SK-N-SH treated with all-trans-retinoic acid at 6 μM for 48 hours (cell line): ENCODE measurements around the gene GSE1.

Experiments
- ATAC-seq: fragments of 200-7000 bp; cut with Tn5 transposase; 3 replicates; pipeline ENCODE4 v1.9.1; 2020; ENCODE audit warnings: mild to moderate bottlenecking, moderate library complexity
- ARNTL ChIP-seq: fragments of 450-650 bp; formaldehyde crosslinking; IDR thresholded peaks from 2 replicates; pipeline ENCODE4 v1.5.0; 2020; ENCODE audit warnings: low read depth, mild to moderate bottlenecking, moderate library complexity, borderline replicate concordance
- BACH2 ChIP-seq: fragments of 250-450 bp; sonication (Bioruptor Pico); IDR thresholded peaks from 2 replicates; pipeline ENCODE4 v1.9.0; 2021; ENCODE audit warnings: mild to moderate bottlenecking, borderline replicate concordance
- CSDC2 ChIP-seq: fragments of 250-450 bp; sonication (Bioruptor Pico); IDR thresholded peaks from 2 replicates; pipeline ENCODE4 v1.5.0; 2020; ENCODE audit warnings: mild to moderate bottlenecking, moderate library complexity
- ESRRG ChIP-seq: fragments of 250-450 bp; sonication (Bioruptor Pico); IDR thresholded peaks from 2 replicates; pipeline ENCODE4 v1.6.1; 2021; ENCODE audit warnings: mild to moderate bottlenecking
- ISL1 ChIP-seq: fragments of 250-450 bp; sonication (Bioruptor Pico); IDR thresholded peaks from 2 replicates; pipeline ENCODE4 v2.1.2; 2022; ENCODE audit warnings: mild to moderate bottlenecking, moderate library complexity
- OSR1 ChIP-seq: fragments of 250-450 bp; sonication (Bioruptor Pico); IDR thresholded peaks from 2 replicates; pipeline ENCODE4 v1.8.0; 2022; ENCODE audit warnings: moderate library complexity, mild to moderate bottlenecking, inconsistent platforms
- PPARA ChIP-seq: fragments of 250-450 bp; sonication (Bioruptor Pico); IDR thresholded peaks from 2 replicates; pipeline ENCODE4 v1.5.0; 2020; ENCODE audit warnings: mild to moderate bottlenecking, borderline replicate concordance
- RARB ChIP-seq: fragments of 250-450 bp; sonication (Bioruptor Pico); IDR thresholded peaks from 2 replicates; pipeline ENCODE4 v1.8.0; 2021; ENCODE audit warnings: mild to moderate bottlenecking, moderate library complexity
- SNAI2 ChIP-seq: fragments of 250-450 bp; sonication (Bioruptor Pico); IDR thresholded peaks from 2 replicates; pipeline ENCODE4 v1.5.0; 2020; ENCODE audit warnings: mild to moderate bottlenecking, moderate library complexity
- TCF4 ChIP-seq: fragments of 250-450 bp; sonication (Bioruptor Pico); IDR thresholded peaks from 2 replicates; pipeline ENCODE4 v1.8.0; 2021; ENCODE audit warnings: mild to moderate bottlenecking, moderate library complexity, borderline replicate concordance
- TOX ChIP-seq: fragments of 250-450 bp; sonication (Bioruptor Pico); IDR thresholded peaks from 2 replicates; pipeline ENCODE4 v1.8.0; 2021; ENCODE audit warnings: mild to moderate bottlenecking, moderate library complexity, borderline replicate concordance
- ZC3H10 ChIP-seq: fragments of 250-450 bp; sonication (Bioruptor Pico); IDR thresholded peaks from 2 replicates; pipeline ENCODE4 v1.5.1; 2021; ENCODE audit warnings: mild to moderate bottlenecking, moderate library complexity
- ZFP3 ChIP-seq: fragments of 250-450 bp; sonication (Bioruptor Pico); IDR thresholded peaks from 2 replicates; pipeline ENCODE4 v1.5.0; 2020; ENCODE audit warnings: mild to moderate bottlenecking, moderate library complexity
- ZFP30 ChIP-seq: fragments of 450-650 bp; formaldehyde crosslinking; IDR thresholded peaks from 2 replicates; pipeline ENCODE4 v1.5.0; 2022; ENCODE audit warnings: mild to moderate bottlenecking, moderate library complexity
- ZNF565 ChIP-seq: fragments of 450-650 bp; formaldehyde crosslinking; conservative IDR thresholded peaks from 2 replicates; pipeline ENCODE4 v1.5.0; 2020; ENCODE audit warnings: low read depth, mild to moderate bottlenecking, moderate library complexity
- ZNF70 ChIP-seq: fragments of 450-650 bp; formaldehyde crosslinking; IDR thresholded peaks from 2 replicates; pipeline ENCODE4 v1.5.0; 2020; ENCODE audit warnings: mild to moderate bottlenecking, moderate library complexity
- ZNF8 ChIP-seq: fragments of 450-650 bp; formaldehyde crosslinking; IDR thresholded peaks from 2 replicates; pipeline ENCODE4 v1.5.0; 2020; ENCODE audit warnings: mild to moderate bottlenecking, moderate library complexity
- TF ChIP-seq, protein P1 (sequence below): fragments of 250-450 bp; sonication (Bioruptor Pico); IDR thresholded peaks from 2 replicates; pipeline ENCODE4 v1.5.1; 2020; ENCODE audit warnings: low read depth, mild to moderate bottlenecking, moderate library complexity
- TF ChIP-seq, protein P2 (sequence below): fragments of 250-450 bp; sonication (Bioruptor Pico); IDR thresholded peaks from 2 replicates; pipeline ENCODE4 v1.8.0; 2021; ENCODE audit warnings: low read depth, mild to moderate bottlenecking, moderate library complexity, borderline replicate concordance
- TF ChIP-seq, protein P3 (sequence below): fragments of 250-450 bp; sonication (Bioruptor Pico); IDR thresholded peaks from 2 replicates; pipeline ENCODE4 v1.8.0; 2020; ENCODE audit warnings: mild to moderate bottlenecking, moderate library complexity, borderline replicate concordance
- TF ChIP-seq, protein P4 (sequence below): fragments of 250-450 bp; sonication (Bioruptor Pico); IDR thresholded peaks from 2 replicates; pipeline ENCODE4 v1.5.0; 2020; ENCODE audit warnings: mild to moderate bottlenecking, moderate library complexity
- TF ChIP-seq, protein P5 (sequence below): fragments of 250-450 bp; sonication (Bioruptor Pico); IDR thresholded peaks from 2 replicates; pipeline ENCODE4 v1.5.1; 2021; ENCODE audit warnings: mild to moderate bottlenecking, moderate library complexity

The GSE1 gene

DNA sequence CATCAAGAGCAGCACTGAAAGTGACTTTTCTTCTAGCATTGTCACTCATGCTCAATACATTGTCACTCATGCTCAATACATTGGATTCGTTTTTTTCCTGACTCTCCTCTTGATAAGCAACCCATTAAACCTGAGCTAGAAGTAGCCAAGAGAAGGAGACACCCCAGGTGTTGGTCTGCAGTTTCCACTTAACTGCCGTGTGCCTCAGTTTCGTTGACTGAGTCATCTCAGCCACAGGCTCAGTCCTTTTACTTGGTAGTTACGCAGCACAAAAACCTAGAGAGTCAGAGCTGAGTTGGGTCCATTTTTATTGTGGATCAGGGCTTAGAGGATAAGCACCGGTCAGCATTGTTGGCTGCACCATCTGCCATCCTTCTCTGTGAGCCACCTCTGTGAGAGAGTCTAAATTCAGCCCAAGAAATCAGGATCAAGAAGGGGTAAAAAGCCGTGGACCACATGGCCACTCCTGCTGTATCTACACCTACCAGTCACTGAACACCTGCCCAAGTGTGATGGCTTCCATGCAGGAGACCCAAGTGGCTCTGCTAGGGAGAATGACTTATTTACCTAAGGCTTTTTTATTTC is 64.4 kb downstream of the GSE1 start:
- ATAC-seq, result no peak
- TF ChIP-seq, protein P1, sequence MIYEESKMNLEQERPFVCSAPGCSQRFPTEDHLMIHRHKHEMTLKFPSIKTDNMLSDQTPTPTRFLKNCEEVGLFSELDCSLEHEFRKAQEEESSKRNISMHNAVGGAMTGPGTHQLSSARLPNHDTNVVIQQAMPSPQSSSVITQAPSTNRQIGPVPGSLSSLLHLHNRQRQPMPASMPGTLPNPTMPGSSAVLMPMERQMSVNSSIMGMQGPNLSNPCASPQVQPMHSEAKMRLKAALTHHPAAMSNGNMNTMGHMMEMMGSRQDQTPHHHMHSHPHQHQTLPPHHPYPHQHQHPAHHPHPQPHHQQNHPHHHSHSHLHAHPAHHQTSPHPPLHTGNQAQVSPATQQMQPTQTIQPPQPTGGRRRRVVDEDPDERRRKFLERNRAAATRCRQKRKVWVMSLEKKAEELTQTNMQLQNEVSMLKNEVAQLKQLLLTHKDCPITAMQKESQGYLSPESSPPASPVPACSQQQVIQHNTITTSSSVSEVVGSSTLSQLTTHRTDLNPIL, result no peak
- no peak for TF ChIP-seq ZC3H10 (CRISPR knock-in tag)
- no peak for TF ChIP-seq TCF4 (CRISPR knock-in tag)
- TF ChIP-seq BACH2 (CRISPR knock-in tag), result no peak
- TF ChIP-seq ZFP30 (CRISPR knock-in tag), result no peak
- TF ChIP-seq ZNF8, result no peak
- TF ChIP-seq, protein P2, sequence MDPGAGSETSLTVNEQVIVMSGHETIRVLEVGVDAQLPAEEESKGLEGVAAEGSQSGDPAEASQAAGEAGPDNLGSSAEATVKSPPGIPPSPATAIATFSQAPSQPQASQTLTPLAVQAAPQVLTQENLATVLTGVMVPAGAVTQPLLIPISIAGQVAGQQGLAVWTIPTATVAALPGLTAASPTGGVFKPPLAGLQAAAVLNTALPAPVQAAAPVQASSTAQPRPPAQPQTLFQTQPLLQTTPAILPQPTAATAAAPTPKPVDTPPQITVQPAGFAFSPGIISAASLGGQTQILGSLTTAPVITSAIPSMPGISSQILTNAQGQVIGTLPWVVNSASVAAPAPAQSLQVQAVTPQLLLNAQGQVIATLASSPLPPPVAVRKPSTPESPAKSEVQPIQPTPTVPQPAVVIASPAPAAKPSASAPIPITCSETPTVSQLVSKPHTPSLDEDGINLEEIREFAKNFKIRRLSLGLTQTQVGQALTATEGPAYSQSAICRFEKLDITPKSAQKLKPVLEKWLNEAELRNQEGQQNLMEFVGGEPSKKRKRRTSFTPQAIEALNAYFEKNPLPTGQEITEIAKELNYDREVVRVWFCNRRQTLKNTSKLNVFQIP (CRISPR knock-in tag), result no peak
- no peak for TF ChIP-seq PPARA (CRISPR knock-in tag)
- TF ChIP-seq ISL1 (CRISPR knock-in tag), result no peak
- no peak for TF ChIP-seq ZFP3 (CRISPR knock-in tag)
- TF ChIP-seq CSDC2, result no peak
- TF ChIP-seq TOX (CRISPR knock-in tag), result no peak
- TF ChIP-seq OSR1 (CRISPR knock-in tag), result no peak
- TF ChIP-seq, protein P3, sequence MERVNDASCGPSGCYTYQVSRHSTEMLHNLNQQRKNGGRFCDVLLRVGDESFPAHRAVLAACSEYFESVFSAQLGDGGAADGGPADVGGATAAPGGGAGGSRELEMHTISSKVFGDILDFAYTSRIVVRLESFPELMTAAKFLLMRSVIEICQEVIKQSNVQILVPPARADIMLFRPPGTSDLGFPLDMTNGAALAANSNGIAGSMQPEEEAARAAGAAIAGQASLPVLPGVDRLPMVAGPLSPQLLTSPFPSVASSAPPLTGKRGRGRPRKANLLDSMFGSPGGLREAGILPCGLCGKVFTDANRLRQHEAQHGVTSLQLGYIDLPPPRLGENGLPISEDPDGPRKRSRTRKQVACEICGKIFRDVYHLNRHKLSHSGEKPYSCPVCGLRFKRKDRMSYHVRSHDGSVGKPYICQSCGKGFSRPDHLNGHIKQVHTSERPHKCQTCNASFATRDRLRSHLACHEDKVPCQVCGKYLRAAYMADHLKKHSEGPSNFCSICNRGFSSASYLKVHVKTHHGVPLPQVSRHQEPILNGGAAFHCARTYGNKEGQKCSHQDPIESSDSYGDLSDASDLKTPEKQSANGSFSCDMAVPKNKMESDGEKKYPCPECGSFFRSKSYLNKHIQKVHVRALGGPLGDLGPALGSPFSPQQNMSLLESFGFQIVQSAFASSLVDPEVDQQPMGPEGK (CRISPR knock-in tag), result no peak
- TF ChIP-seq, protein P4, sequence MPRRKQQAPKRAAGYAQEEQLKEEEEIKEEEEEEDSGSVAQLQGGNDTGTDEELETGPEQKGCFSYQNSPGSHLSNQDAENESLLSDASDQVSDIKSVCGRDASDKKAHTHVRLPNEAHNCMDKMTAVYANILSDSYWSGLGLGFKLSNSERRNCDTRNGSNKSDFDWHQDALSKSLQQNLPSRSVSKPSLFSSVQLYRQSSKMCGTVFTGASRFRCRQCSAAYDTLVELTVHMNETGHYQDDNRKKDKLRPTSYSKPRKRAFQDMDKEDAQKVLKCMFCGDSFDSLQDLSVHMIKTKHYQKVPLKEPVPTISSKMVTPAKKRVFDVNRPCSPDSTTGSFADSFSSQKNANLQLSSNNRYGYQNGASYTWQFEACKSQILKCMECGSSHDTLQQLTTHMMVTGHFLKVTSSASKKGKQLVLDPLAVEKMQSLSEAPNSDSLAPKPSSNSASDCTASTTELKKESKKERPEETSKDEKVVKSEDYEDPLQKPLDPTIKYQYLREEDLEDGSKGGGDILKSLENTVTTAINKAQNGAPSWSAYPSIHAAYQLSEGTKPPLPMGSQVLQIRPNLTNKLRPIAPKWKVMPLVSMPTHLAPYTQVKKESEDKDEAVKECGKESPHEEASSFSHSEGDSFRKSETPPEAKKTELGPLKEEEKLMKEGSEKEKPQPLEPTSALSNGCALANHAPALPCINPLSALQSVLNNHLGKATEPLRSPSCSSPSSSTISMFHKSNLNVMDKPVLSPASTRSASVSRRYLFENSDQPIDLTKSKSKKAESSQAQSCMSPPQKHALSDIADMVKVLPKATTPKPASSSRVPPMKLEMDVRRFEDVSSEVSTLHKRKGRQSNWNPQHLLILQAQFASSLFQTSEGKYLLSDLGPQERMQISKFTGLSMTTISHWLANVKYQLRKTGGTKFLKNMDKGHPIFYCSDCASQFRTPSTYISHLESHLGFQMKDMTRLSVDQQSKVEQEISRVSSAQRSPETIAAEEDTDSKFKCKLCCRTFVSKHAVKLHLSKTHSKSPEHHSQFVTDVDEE, result no peak
- TF ChIP-seq ESRRG (CRISPR knock-in tag), result no peak
- no peak for TF ChIP-seq ARNTL
- TF ChIP-seq ZNF565 (CRISPR knock-in tag), result no peak
- TF ChIP-seq, protein P5, sequence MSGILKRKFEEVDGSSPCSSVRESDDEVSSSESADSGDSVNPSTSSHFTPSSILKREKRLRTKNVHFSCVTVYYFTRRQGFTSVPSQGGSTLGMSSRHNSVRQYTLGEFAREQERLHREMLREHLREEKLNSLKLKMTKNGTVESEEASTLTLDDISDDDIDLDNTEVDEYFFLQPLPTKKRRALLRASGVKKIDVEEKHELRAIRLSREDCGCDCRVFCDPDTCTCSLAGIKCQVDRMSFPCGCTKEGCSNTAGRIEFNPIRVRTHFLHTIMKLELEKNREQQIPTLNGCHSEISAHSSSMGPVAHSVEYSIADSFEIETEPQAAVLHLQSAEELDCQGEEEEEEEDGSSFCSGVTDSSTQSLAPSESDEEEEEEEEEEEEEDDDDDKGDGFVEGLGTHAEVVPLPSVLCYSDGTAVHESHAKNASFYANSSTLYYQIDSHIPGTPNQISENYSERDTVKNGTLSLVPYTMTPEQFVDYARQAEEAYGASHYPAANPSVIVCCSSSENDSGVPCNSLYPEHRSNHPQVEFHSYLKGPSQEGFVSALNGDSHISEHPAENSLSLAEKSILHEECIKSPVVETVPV (CRISPR knock-in tag), result no peak

DNA sequence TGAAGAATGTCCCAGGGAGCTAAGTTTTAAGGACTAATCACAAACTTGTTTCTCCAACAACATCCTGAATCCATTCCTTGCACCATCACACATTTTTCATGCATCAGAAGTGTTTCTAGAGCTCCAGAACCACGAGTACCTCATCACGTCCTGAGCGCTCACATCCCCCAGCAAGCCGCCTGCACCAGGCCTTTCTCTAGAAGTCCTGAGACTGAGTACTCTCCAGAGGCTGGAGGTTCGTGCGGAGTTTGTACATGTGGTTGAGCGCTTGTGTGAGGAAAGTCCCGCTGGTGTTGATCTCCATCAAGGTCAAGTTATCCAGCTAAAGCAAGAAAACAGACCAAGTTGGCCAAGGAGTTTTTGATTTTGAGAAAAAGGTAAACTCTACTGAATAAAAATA is 64.9 kb downstream of the GSE1 start:
- ATAC-seq, result no peak
- TF ChIP-seq CSDC2 (no peak), ZC3H10 (CRISPR knock-in tag) (no peak), ZNF70 (CRISPR knock-in tag) (no peak), ZNF565 (CRISPR knock-in tag) (no peak), BACH2 (CRISPR knock-in tag) (no peak), RARB (CRISPR knock-in tag) (no peak), OSR1 (CRISPR knock-in tag) (no peak), ZFP30 (CRISPR knock-in tag) (no peak), ZFP3 (CRISPR knock-in tag) (no peak), SNAI2 (CRISPR knock-in tag) (no peak), PPARA (CRISPR knock-in tag) (no peak), ARNTL (no peak), TOX (CRISPR knock-in tag) (no peak), ZNF8 (no peak)
- TF ChIP-seq, protein P1, result no peak
- TF ChIP-seq, protein P4, result no peak
- TF ChIP-seq, protein P3 (CRISPR knock-in tag), result no peak
